CD4-positive, alpha-beta T cell treated with Interleukin-17A for 1 hour (primary cell): Measurements from ENCODE around the gene VDR.
"Not testable (repeated sequence)": the region's sequence is repeated elsewhere in the genome, so short reads cannot be mapped to it uniquely, and the experiment has no call there.

Experiments
- DNase-seq: peaks from one replicate; pipeline ENCODE4 v3.0.0-alpha.2; 2020

Gene VDR

DNA sequence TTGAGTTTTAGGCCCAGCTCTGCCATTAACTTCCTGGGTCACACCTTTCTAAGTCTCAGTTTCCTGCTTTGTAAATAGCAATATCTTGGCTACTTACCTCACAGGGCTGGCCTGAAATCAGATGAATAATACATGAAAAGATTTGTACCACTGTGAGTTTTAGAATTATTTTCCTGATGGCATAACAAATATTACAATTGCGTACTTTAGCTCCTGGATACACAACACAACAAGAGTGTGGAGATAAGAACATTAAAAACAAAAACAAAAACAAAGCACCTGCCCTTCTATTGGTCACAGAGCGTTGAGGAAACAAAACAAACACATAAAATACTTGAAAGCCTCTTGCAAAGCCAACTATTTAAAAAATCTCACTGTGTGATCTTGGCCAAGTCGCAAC is 80.2 kb downstream of the VDR start:
- DNase-seq, result no peak

DNA sequence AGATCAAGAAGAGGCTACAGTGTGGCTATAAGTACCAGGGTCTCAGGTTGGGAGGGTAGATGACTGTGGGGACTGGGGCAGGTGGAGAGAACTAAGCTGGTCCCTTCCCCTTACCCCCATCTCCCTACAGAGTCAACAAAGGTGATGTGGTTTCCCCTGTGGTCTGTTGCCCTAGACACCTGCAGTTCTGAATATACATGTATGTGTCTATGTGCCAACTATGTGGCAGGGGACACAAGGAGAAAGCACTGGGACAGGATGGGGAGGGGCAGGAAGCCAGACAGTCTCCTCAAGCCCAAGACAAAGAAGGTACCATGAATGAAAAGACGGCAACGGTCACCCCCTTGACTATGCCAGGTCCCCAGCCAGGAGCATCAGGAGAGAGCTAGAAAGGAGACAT is 80.6 kb downstream of the VDR start:
- DNase-seq, result peak; percentile 74

DNA sequence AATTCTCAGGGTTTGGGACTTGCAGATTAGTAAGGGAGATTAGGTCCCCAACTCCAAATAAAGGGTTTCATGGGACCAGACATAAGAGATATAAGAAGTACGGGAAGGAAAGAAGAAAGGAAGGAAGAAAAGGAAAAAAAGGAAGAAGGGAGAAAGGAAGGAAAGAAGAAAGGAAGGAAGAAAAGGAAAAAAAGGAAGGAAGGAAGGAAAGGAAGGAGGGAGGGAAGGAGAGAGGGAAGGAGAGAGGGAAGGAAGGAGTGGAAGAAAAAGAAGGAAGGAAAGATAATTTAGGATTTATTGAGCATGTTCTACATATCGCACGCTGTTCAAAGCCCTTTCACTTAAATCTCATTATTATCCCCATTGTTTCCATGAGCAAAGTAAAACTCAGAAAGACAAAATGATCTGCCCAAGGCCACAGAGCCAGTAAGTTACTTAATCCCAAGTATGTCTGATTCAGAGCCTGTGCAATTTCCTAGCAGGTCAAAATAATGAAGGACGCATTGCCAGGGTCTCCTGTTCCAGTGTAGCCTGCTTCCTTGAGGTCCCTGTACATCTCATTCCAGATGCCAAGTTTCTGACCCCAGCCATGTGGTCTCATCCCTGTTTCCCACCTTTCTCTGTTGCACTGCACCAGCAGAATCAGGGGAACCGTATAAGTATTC is 81.2 kb downstream of the VDR start:
- DNase-seq, result no peak

- no peak for DNase-seq
These were observed 81.9 kb downstream of the VDR start for GRCh38 chr12:47822863-47823262.

- no peak for DNase-seq
These were observed 82.4 kb downstream of the VDR start for GRCh38 chr12:47822401-47822800.

GRCh38 chr12:47821346-47821706 is 83.5 kb downstream of the VDR start:
- no peak for DNase-seq

DNA sequence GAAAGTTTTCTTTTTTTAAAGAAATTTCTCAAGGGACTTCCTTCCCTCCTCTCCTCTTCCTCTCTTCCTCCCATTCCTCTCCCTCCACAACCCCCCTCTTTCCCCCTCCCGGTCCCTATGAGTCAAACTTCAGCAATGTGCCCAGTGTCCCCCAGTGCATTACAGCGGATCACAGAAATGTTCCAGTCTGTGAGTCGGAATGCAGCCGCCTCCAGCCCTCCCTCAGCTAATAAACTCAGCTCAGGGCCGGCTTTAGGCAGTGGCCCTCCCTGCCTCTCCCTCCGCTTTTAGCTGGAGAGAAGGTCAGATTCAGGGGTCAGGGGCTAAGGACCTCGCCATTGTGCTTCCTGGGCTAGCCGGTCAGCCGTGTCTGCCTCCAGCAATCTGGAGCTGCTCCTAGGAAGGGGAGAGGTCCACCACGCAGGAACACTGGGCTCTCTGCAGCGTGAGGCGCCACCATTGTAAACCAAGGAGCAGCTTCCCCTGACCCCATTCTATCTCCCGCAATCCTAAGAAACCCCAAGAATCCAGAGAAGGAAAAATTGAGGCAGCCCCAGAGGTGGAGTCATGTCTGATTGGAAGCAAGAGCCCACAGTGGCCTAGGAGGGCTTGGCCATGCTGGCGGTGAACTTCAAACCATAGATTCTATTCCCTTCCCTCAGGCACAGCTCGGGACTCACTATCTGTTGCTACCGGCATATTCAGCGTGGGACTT is 84.0 kb downstream of the VDR start:
- DNase-seq, result no peak

GRCh38 chr12:47819896-47820630 is 84.7 kb downstream of the VDR start, which contains the start of gene HDAC7:
Gene HDAC7, minus strand, starts transcription at chr12:47819903. Its CDS starts 118 bp downstream, at chr12:47819785.
- DNase-seq, result peak; percentile 81

DNA sequence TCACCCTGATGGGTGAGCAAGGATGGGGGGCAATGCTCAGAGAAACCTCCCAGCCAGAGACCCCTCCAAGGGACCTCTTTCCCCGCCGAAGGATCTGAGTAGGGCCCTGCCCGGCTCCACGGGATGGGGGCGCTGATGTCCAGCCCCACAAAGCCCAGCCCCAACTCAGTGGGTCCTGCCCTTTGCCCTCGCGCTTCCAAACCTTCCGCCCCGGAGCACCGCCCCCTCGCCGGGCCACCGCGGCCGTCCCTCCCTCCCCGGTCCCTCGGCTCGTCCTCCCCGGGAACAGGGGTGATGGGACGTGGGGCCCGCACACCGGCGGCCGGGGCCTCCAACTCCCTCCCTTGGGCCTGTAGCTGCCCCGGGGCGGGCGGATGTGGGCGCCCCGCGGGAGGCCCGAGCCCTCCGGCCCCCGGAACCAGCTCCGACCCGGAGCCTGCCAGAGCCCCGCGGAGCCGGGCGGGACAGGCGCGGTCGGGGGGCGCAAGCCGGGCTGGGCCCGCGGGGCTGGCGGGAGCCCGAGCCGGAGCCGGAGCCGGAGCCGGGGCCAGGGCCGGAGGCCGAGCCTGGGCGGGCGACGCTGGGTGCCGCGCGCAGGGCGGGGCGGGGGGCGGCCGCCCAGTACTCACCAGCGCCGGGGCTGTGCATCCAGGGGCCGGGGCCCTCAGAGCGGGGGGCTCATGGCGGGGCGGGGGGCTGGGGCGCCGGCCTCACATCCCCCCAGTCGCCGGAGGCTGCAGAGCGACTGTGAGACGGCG is 85.5 kb downstream of the VDR start:
- DNase-seq, result peak; percentile 56

GRCh38 chr12:47818467-47819137 is 86.2 kb downstream of the VDR start:
- DNase-seq, result peak; percentile 55

DNA sequence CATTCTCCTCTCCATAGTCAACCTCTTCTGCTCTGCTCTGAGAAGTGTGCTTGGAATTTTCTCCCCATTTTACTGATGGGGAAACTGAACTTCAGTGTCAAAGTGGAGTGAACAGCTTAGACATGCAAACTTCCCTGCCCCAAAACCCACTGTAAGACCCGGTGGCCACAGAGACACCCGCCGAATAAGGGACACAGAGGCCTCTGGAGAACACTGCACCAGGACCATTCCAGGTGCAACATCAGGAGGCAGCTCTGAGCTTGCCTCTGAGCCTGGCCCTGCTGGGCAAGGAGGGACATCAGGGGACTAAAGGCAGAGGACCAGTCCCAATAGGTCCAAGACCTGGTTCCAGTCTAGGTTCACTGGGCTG is 86.8 kb downstream of the VDR start:
- no peak for DNase-seq

- DNase-seq, result peak; percentile 49
These were observed 87.4 kb downstream of the VDR start for GRCh38 chr12:47817272-47818006.

- DNase-seq, result no peak
These were observed 88.2 kb downstream of the VDR start for GRCh38 chr12:47816403-47817271.

DNA sequence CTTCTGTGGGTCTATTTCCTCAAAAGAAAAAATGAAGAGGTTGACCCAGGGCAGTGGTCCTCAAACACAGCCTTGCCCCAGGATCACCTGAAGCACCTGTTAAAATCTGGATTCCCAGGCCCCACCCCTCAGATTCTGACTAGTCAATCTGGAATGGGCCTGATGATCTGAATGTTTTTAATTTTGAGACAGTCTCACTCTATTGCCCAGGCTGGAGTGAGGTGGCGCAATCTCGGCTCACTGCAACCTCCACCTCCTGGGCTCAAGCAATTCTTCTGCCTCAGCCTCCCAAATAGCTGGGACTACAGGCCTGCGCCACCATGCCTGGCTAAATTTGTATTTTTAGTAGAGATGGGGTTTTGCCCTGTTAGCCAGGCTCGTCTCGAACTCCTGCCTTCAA is 89.3 kb downstream of the VDR start:
- not testable (repeated sequence) for DNase-seq

DNA sequence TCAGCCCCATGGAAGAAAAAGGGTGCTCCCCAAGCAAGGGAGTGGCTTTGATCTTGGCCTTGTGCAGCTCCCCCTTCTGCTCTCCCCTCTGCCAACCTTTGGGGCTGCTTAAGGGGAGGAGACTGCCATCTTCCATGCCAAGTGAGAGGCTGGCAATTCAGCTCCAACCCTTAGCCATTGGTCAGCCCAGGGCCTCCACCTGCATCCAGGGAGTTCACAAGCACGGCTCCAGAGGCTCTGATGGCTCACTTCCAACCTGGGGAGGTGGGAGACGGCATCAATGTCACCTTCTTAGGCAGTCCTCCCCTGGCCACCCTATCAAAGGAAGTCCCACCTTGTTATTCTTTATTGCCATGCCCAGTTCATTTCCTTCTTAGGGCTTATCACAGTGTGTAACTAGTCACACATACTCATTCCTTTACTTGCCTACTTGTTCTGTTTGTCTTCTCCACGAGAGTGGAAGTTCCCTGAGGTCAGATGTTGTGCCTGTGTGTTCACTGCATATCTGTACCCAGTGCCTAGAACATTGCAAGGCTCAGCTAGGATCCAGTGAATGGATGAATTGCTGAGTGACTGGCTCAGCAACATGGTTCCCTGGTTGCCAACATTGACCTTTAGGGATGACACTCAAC is 90.1 kb downstream of the VDR start:
- peak; percentile 51 for DNase-seq

DNA sequence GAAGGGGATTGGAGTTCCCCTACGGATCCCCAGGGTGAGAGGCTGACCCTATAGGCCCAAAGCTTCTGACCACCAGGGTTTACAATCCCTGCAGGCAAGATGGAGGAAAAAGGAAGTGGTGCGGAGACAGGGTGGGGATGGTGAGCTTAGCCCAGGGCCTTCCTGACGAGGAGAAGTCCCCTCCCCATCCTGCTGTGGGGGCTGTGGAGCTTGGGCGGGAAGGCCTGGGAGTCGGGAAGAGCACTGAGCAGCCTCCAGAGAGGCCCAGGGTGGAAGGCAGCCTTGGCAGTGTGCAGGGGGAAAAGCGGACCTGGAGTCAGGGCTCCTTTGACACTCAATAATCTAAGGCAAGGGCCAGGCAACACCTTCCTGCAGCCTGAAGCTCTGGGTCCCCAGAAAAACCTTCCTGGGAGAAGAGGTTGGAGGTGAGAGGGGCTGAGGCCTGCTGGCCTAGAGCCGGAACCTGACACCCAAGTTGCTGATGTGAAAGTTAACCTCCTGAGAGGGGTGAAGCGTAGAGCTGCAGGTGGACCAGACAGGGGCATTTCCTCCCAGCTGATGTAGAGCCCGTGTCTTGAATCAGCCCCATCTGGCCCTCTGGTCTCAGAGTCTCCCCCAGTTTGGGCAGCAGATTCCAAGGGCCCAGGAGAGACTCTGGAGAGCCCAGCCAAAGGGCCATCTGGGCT is 91.1 kb downstream of the VDR start:
- DNase-seq, result peak; percentile 54

GRCh38 chr12:47812797-47813510 is 91.8 kb downstream of the VDR start:
- DNase-seq, result peak; percentile 96

- no peak for DNase-seq
These were observed 93.0 kb downstream of the VDR start for GRCh38 chr12:47811581-47812484.
